Spleen (tissue), 11 donors: ENCODE measurements around the gene TTC31. TPM values are rescaled to one million over a fixed set of nuclear protein-coding genes. Genes with fewer than 3 reads are reported as not detected.

Experiments used
- DNase-seq: peaks from one replicate; pipeline ENCODE4 v3.0.0-alpha.2; 2020
- H3K27ac ChIP-seq, 8 donors: fragments of 200-600 bp; sonication (generic) in 7 of 8; 1 replicate in 4 of 8; 2 replicates in 4 of 8; pipeline versions ENCODE4 v1.5.0 to v1.8.0; 2016 to 2021; ENCODE audit warnings: inconsistent platforms in 4 of 8, mild to moderate bottlenecking in 4 of 8, moderate library complexity in 1 of 8
- H3K27me3 ChIP-seq, 7 donors: fragments of 200-600 bp; sonication (generic) in 6 of 7; replicated peaks in 1 of 7; 1 replicate in 4 of 7; 2 replicates in 3 of 7; pipeline versions ENCODE4 v1.5.0 to v1.8.0; 2016 to 2021; ENCODE audit warnings: inconsistent platforms in 3 of 7, mild to moderate bottlenecking in 1 of 7
- H3K36me3 ChIP-seq, 6 donors: fragments of 200-600 bp; sonication (generic) in 5 of 6; 1 replicate in 4 of 6; 2 replicates in 2 of 6; pipeline versions ENCODE4 v1.5.0 to v1.8.0; 2016 to 2021; ENCODE audit warnings: inconsistent platforms in 2 of 6
- H3K4me1 ChIP-seq, 6 donors: fragments of 200-600 bp; sonication (generic) in 5 of 6; 1 replicate in 3 of 6; 2 replicates in 3 of 6; pipeline versions ENCODE4 v1.5.0 to v1.8.0; 2016 to 2021; ENCODE audit warnings: inconsistent platforms in 3 of 6
- H3K4me3 ChIP-seq, 8 donors: fragments of 200-600 bp; sonication (generic) in 7 of 8; 1 replicate in 4 of 8; 2 replicates in 4 of 8; pipeline versions ENCODE4 v1.5.0 to v1.8.0; 2016 to 2021; ENCODE audit warnings: inconsistent platforms in 4 of 8, mild to moderate bottlenecking in 4 of 8, moderate library complexity in 2 of 8
- H3K9me3 ChIP-seq, 8 donors: fragments of 200-600 bp; sonication (generic) in 7 of 8; 1 replicate in 4 of 8; 2 replicates in 4 of 8; pipeline versions ENCODE4 v1.5.0 to v1.8.0; 2016 to 2021; ENCODE audit warnings: inconsistent platforms in 4 of 8
- POLR2A ChIP-seq, 3 donors: fragments of 450-650 bp; IDR thresholded peaks; one replicate each; pipeline ENCODE4 v1.5.1; 2017; ENCODE audit warnings: antibody characterized with exemption in 3 of 3, mild to moderate bottlenecking in 1 of 3
- POLR2AphosphoS5 ChIP-seq, 3 donors: sonication (generic); formaldehyde crosslinking; IDR thresholded peaks; one replicate each; pipeline ENCODE4 v1.5.1; 2017; ENCODE audit warnings: antibody characterized with exemption in 3 of 3
- WGBS, 5 donors: extraction: QIAGEN DNeasy Blood & Tissue Kit in 3 of 5; methylation state at CpG; one replicate each; pipeline versions ENCODE4 v1.1.5 to v1.1.7; 2013 to 2018; 5-methylcytosine and 5-hydroxymethylcytosine counted together
- intact Hi-C: fragments of 100-400 bp; cut with DNase I; formaldehyde crosslinking; loops from one replicate; pipeline ENCODE4 v1.15.0; 2023; ENCODE audit warnings: low total_unique reads
- polyA plus RNA-seq, 3 donors: library from polyadenylated mRNA; stranded (reverse); fragments of 200-250 nt; gene quantifications; one replicate each; pipeline ENCODE4 v1.2.1, GENCODE V29; 2013
- total RNA-seq, 7 donors: library from RNA; depleted of rRNA in 3 of 7; stranded (reverse); fragments of >200 nt in 3 of 7; fragmentation: NEBNext Ultra II Directional in 4 of 7; extraction: Animal tissue kit (Norgen Biotek cat#: 25700) in 4 of 7; gene quantifications; one replicate each; pipeline versions ENCODE4 v1.1.0 to v1.2.1, GENCODE V29; 2016 to 2021
- TF ChIP-seq, protein P1 (sequence below), 11 experiments: fragments of 200-600 bp in 7 of 11; fragments of 450-650 bp in 4 of 11; sonication (generic) in 4 of 11; IDR thresholded peaks in 8 of 11; conservative IDR thresholded peaks in 3 of 11; 1 replicate in 7 of 11; 2 replicates in 4 of 11; pipeline versions ENCODE4 v1.4.0 to v1.8.0; 2016 to 2021; ENCODE audit warnings: antibody characterized with exemption in 11 of 11, inconsistent platforms in 4 of 11, mild to moderate bottlenecking in 1 of 11
- donor health status: healthy with polysubstance abuse.
- donor health status: DM: no; HTN: no; CAD: no; lungs with moderate emphysema.
- donor health status: DM: no; HTN: no; CAD: no.
- donor health status: Bipolar disorder and iron deficiency.
- donor health status: healthy.
- donor health status: DM: no; HTN: no; CAD: no.
- donor health status: DM: yes; HTN: yes; CAD: no.

Gene TTC31
- total and polyA plus RNA-seq, 10 donors, result 15.7 to 51.3 (median 35.9) TPM

DNA sequence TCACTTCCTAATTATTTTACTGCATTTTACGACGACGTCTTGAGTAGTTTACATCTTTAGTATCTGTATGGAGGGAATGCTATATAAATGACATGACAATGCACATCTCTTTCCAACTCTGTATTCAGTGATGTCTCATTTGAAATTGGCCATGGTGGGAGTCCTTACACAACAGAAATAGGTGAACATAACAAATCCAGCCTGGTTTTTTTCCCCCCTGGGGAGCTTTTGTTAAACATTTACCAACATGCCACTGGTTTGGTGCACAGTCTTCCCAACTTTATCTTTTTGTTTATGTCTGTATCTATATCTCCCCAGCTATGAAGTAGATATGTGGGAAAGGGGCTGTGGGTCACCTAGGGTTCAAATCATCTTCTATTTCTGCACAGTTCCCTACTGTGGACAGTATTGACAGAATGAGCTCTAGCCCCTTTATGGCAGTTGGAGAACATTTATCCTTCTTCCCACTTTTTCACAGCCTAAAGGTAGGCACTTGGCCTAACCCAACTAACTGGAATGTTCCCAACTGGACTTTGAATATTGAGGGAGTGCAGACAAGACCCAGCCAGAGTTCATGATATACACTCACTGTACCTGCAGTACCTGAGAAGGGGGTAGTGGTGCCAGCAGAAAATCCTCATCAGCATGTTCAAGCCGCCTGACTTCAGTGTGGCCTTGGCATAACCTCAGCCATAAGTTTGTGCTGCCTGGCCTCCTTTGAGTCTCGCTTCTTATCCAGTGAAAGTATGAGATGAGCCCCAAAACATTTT, 35.5 kb upstream of the TTC31 start:
- WGBS, 5 donors, result 90 to 97% (median 94%) methylated on average over 5 of the region's 5 CpGs
- Histone ChIP-seq H3K4me1 (peaks cover 0 to 11% (median 2%) of the 10 kb centered on the region in 6 donors), H3K36me3 (no peaks in the 10 kb centered on the region), H3K27ac (no peak overlapping the region), H3K27me3 (peaks cover 0 to 21% (median 2%) of the 10 kb centered on the region in 7 donors), H3K4me3 (no peak overlapping the region), H3K9me3 (no peaks in the 10 kb centered on the region)
- peak; percentile 11 for DNase-seq
- TF ChIP-seq, protein P1, sequence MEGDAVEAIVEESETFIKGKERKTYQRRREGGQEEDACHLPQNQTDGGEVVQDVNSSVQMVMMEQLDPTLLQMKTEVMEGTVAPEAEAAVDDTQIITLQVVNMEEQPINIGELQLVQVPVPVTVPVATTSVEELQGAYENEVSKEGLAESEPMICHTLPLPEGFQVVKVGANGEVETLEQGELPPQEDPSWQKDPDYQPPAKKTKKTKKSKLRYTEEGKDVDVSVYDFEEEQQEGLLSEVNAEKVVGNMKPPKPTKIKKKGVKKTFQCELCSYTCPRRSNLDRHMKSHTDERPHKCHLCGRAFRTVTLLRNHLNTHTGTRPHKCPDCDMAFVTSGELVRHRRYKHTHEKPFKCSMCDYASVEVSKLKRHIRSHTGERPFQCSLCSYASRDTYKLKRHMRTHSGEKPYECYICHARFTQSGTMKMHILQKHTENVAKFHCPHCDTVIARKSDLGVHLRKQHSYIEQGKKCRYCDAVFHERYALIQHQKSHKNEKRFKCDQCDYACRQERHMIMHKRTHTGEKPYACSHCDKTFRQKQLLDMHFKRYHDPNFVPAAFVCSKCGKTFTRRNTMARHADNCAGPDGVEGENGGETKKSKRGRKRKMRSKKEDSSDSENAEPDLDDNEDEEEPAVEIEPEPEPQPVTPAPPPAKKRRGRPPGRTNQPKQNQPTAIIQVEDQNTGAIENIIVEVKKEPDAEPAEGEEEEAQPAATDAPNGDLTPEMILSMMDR (IDR thresholded peaks at IDR 0.05 in 8 of 11, conservative IDR thresholded peaks at IDR 0.05 in 3 of 11), result no peak
- no peak for TF ChIP-seq POLR2A (IDR thresholded peaks at IDR 0.05)
- TF ChIP-seq POLR2AphosphoS5 (IDR thresholded peaks at IDR 0.05), result no peak
- intact Hi-C loops, result no loop called here

DNA sequence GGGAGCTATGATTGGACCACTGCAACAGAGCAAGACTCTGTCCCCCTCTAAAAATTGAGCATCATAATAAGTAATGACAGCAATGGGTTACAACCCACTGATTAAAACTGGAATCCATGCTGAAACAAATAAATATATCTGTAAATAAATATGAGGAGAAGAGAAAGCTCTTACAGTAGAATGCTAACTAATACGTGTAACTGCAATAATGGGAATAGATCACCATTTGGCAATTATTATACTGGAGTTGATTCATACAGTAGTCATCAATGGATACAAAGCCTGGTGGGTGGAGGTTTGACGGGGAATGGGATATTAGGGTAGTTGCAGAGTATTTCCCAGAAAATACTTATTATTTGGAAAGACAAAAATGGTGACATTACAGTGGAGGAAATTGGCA, 34.1 kb upstream of the TTC31 start:
- 80 to 96% (median 94%) methylated on average over 2 of the region's 2 CpGs for WGBS, 5 donors
- no peak for DNase-seq
- peaks cover 0 to 8% (median 0%) of the 10 kb centered on the region in 7 donors for H3K27me3 ChIP-seq
- peaks cover 0 to 16% (median 2%) of the 10 kb centered on the region in 6 donors for H3K4me1 ChIP-seq
- H3K27ac ChIP-seq, result no peak overlapping the region
- H3K4me3 ChIP-seq, result no peak overlapping the region
- intact Hi-C loops, result no loop called here
- no peaks in the 10 kb centered on the region for H3K9me3 ChIP-seq
- no peaks in the 10 kb centered on the region for H3K36me3 ChIP-seq
- TF ChIP-seq POLR2AphosphoS5 (IDR thresholded peaks at IDR 0.05) (no peak), POLR2A (IDR thresholded peaks at IDR 0.05) (no peak)
- TF ChIP-seq, protein P1 (IDR thresholded peaks at IDR 0.05 in 8 of 11, conservative IDR thresholded peaks at IDR 0.05 in 3 of 11), result no peak

DNA sequence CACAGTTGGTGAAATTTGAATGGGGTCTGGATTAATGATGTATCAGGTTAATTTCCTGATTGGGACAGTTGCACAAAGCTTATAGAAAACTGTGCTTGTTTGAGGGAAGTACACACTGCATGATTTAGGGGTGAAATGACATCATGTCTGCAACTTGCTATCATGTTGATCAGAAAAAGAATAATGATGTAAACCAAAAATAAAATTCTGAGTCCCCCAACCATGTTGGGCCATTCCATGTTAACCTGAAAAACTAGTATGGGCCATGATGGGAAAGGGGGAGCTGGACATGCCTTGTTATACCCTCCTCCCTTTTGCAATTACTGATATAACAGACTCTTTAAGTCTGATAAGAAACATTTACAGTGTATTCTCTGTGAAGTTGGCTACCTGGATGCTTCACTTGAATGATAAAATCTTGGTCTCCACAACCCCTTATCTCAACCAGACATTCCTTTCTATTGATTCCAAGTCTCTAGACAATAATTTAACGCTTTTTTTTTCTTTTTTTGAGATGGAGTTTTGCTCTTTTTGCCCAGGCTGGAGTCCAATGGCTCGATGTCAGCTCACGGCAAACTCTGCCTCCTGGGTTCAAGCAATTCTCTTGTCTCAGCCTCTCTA, 32.2 kb upstream of the TTC31 start:
- Histone ChIP-seq H3K27me3 (no peaks in the 10 kb centered on the region), H3K4me3 (no peak overlapping the region), H3K27ac (no peak overlapping the region), H3K9me3 (no peaks in the 10 kb centered on the region), H3K36me3 (no peaks in the 10 kb centered on the region), H3K4me1 (peaks cover 6 to 24% (median 12%) of the 10 kb centered on the region in 6 donors)
- 88 to 99% (median 92%) methylated on average over 3 of the region's 3 CpGs for WGBS, 5 donors
- TF ChIP-seq, protein P1 (IDR thresholded peaks at IDR 0.05 in 8 of 11, conservative IDR thresholded peaks at IDR 0.05 in 3 of 11), result no peak
- TF ChIP-seq POLR2AphosphoS5 (IDR thresholded peaks at IDR 0.05) (no peak), POLR2A (IDR thresholded peaks at IDR 0.05) (no peak)
- intact Hi-C loops, result no loop called here
- DNase-seq, result no peak
